ENCODE data around the gene POLQ. TPM values are rescaled to one million over a fixed set of nuclear protein-coding genes. Genes with fewer than 3 reads are reported as not detected.

Gene POLQ
- total and polyA plus RNA-seq, 2 of the 4 experiments (the other 2 are of a cell fraction): 1.8 to 5.0 TPM

- in situ Hi-C loops (cut with MboI; ENCODE audit: low sequenced_read_pairs) (no loop called here), intact Hi-C loops (cut with micrococcal nuclease) (no loop called here), dilution Hi-C loops (cut with HindIII; ENCODE audit: low sequenced_read_pairs, unreplicated experiment) (no loop called here)
- Histone ChIP-seq H3K4me2 (ENCODE audit: low read depth, low read length) (no peak overlapping the region), H3K4me1 (ENCODE audit: control insufficient read depth, insufficient read depth, low read length) (no peaks in the 10 kb centered on the region; the same call in 1 of the 2 replicates), H3K14ac (replicated peaks; ENCODE audit: low read depth, low read length) (no peak overlapping the region), H4K91ac (ENCODE audit: insufficient read depth, low read depth, low read length) (no peak overlapping the region), H3K56ac (ENCODE audit: extremely low read depth, insufficient read depth, low read length) (no peak overlapping the region), H4K5ac (ENCODE audit: low read depth, low read length) (no peak overlapping the region), H2BK20ac (ENCODE audit: low read depth, low read length) (no peak overlapping the region), H2AFZ (replicated peaks; ENCODE audit: low read length, poor library complexity) (no peak overlapping the region), H3K9me3 (ENCODE audit: control insufficient read depth, insufficient read depth, low read length) (no peaks in the 10 kb centered on the region), H4K8ac (ENCODE audit: low read depth in 2 of 2, low read length in 2 of 2) (no peak overlapping the region), H3K36me3 (ENCODE audit: control insufficient read depth, insufficient read depth, low read length) (no peaks in the 10 kb centered on the region), H2AK5ac (ENCODE audit: low read depth, low read length) (no peak overlapping the region), H3K27ac (ENCODE audit: insufficient read depth, low read length) (no peak overlapping the region), H3K18ac (ENCODE audit: low read depth, low read length) (no peak overlapping the region), H2BK120ac (ENCODE audit: low read depth, low read length) (no peak overlapping the region), H2BK5ac (ENCODE audit: low read depth, low read length, poor library complexity, severe bottlenecking) (no peak overlapping the region), H2BK15ac (ENCODE audit: low read depth, low read length) (no peak overlapping the region), H4K20me1 (ENCODE audit: insufficient read depth, low read length) (no peaks in the 10 kb centered on the region), H2AK9ac (replicated peaks; ENCODE audit: low read depth, low read length, poor library complexity) (no peak overlapping the region), H3K4ac (ENCODE audit: low read depth, low read length) (no peak overlapping the region), H3K27me3 (ENCODE audit: control insufficient read depth, insufficient read depth, low read length) (no peaks in the 10 kb centered on the region), H3K9me1 (ENCODE audit: insufficient read depth, low read length) (0 out of 2 replicates have a peak, but pooled peaks cover 4% of the 10 kb centered on the region), H3K23ac (ENCODE audit: low read depth, low read length) (no peak overlapping the region), H3K79me1 (ENCODE audit: low read depth in 1 of 2, low read length in 2 of 2) (no peaks in the 10 kb centered on the region), H3K9ac (ENCODE audit: low read depth, low read length) (no peak overlapping the region), H3K4me3 (ENCODE audit: insufficient read depth, low read depth, low read length) (no peak overlapping the region)
- TF ChIP-seq CTCF (conservative IDR thresholded peaks at IDR 0.05; ENCODE audit: low read depth, low read length) (no peak), NFE2L2 (IDR thresholded peaks at IDR 0.05; ENCODE audit: low read depth, low read length) (no peak), USF2 (IDR thresholded peaks at IDR 0.05; ENCODE audit: low read depth, low read length) (no peak), RCOR1 (IDR thresholded peaks at IDR 0.05; ENCODE audit: insufficient replicate concordance, low read length) (no peak), CEBPB (IDR thresholded peaks at IDR 0.05; ENCODE audit: low read depth, low read length) (no peak), RFX5 (IDR thresholded peaks at IDR 0.05; ENCODE audit: low read depth, low read length) (no peak), MXI1 (IDR thresholded peaks at IDR 0.05; ENCODE audit: borderline replicate concordance, low read depth, low read length) (no peak), SMC3 (IDR thresholded peaks at IDR 0.05; ENCODE audit: low read depth, low read length) (no peak), POLR2A (IDR thresholded peaks at IDR 0.05; ENCODE audit: low read depth, low read length) (no peak), MAFK (IDR thresholded peaks at IDR 0.05; ENCODE audit: low read depth, low read length) (no peak), MAZ (IDR thresholded peaks at IDR 0.05; ENCODE audit: borderline replicate concordance, low read depth, low read length) (no peak), BHLHE40 (IDR thresholded peaks at IDR 0.05; ENCODE audit: low read depth, low read length) (no peak)
- no CpG with 5 or more reads among the region's 3 CpGs for WGBS, 2 experiments (ENCODE audit: extremely low coverage in 2 of 2, insufficient read length in 1 of 2)
- POLR2A ChIA-PET (ENCODE audit: unreplicated experiment): no interaction called here
- BruUV-seq (replicated peaks): no TSS peak
- ATAC-seq (ENCODE audit: low read depth) (no peak), DNase-seq (no peak)
- CTCF ChIA-PET: interaction anchor here (0.6 kb wide), 2 partner anchors 56 to 597 kb away, joined by 3 to 4 read pairs; no protein-coding TSS in a partner anchor
Measured at GRCh38 chr3:121436641-121437040, 109.1 kb downstream of the POLQ start.

All from IMR-90 (cell line).